Thymus (tissue), 11 donors: Measurements from ENCODE around the gene CDH4. TPM values are rescaled to one million over a fixed set of nuclear protein-coding genes. Genes with fewer than 3 reads are reported as not detected.
A peak's percentile ranks its signal among the peaks of the same experiment; 100 is the strongest.

Experiments
- DNase-seq, 9 donors: peaks; one replicate each; pipeline ENCODE4 v3.0.0-alpha.2; 2013; ENCODE audit warnings: low spot score in 9 of 9, low read depth in 6 of 9, missing footprints in 1 of 9
- H3K27ac ChIP-seq, 2 donors: one replicate each; pipeline ENCODE4 v1.5.1; 2013; ENCODE audit warnings: control low read depth in 1 of 2, low read depth in 1 of 2, low read length in 1 of 2, mild to moderate bottlenecking in 1 of 2, moderate library complexity in 1 of 2
- H3K27me3 ChIP-seq, 2 donors: one replicate each; pipeline ENCODE4 v1.5.1; 2013; ENCODE audit warnings: low read length in 1 of 2; ENCODE audit not compliant: control insufficient read depth in 2 of 2, insufficient read depth in 1 of 2
- H3K36me3 ChIP-seq, 2 donors: one replicate each; pipeline ENCODE4 v1.5.1; 2013; ENCODE audit warnings: low read length in 1 of 2, mild to moderate bottlenecking in 1 of 2, moderate library complexity in 1 of 2; ENCODE audit not compliant: control insufficient read depth in 2 of 2, insufficient read depth in 2 of 2
- H3K4me1 ChIP-seq, 2 donors: one replicate each; pipeline ENCODE4 v1.5.1; 2013; ENCODE audit warnings: low read length in 2 of 2; ENCODE audit not compliant: control insufficient read depth in 2 of 2, insufficient read depth in 2 of 2
- H3K4me3 ChIP-seq, 2 donors: one replicate each; pipeline ENCODE4 v1.5.1; 2013; ENCODE audit warnings: low read length in 2 of 2, control low read depth in 1 of 2, mild to moderate bottlenecking in 1 of 2
- H3K9me3 ChIP-seq, 2 donors: one replicate each; pipeline ENCODE4 v1.5.1; 2013; ENCODE audit warnings: low read length in 1 of 2, mild to moderate bottlenecking in 1 of 2; ENCODE audit not compliant: control insufficient read depth in 2 of 2, insufficient read depth in 1 of 2
- WGBS: extraction: QIAGEN DNeasy Blood & Tissue Kit; methylation state at CpG from one replicate; pipeline ENCODE4 v1.1.7; 2013; 5-methylcytosine and 5-hydroxymethylcytosine counted together
- polyA plus RNA-seq: library from polyadenylated mRNA; stranded (reverse); fragments of 200-250 nt; gene quantifications from one replicate; pipeline ENCODE4 v1.2.3, GENCODE V29; 2013
- total RNA-seq: library from RNA; stranded (reverse); fragments of 120-200 nt; gene quantifications from one replicate; pipeline ENCODE4 v1.2.4, GENCODE V29; 2013
- donor health status: healthy.

The CDH4 gene
- total and polyA plus RNA-seq, 2 donors = 0.34 to 0.61 TPM

DNA sequence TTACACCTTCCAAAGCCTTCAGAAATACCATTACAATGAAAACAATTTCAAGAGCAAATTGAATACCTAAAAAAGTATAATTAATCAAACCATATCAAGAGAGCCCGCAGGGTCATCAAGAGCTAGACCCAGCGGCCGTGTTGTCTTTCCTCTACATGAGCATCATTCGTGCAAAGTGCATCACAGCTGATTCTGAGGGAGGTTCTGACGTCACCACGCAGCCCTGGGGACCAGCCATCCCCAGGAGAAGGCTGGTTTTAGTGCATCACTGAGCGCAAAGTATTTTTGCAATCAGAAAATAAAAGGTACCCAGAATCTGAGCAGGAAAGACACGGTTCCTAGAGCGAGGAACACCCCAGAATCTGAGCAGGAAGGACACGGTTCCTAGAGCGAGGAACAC, 371.4 kb downstream of the CDH4 start:
- no peak for DNase-seq
- WGBS = 93% methylated on average over 11 of the region's 11 CpGs
- Histone ChIP-seq H3K27me3 (no peaks in the 10 kb centered on the region), H3K4me3 (no peak overlapping the region), H3K36me3 (no peaks in the 10 kb centered on the region), H3K4me1 (no peaks in the 10 kb centered on the region), H3K9me3 (peaks cover 3 to 8% of the 10 kb centered on the region in 2 donors), H3K27ac (no peak overlapping the region)

DNA sequence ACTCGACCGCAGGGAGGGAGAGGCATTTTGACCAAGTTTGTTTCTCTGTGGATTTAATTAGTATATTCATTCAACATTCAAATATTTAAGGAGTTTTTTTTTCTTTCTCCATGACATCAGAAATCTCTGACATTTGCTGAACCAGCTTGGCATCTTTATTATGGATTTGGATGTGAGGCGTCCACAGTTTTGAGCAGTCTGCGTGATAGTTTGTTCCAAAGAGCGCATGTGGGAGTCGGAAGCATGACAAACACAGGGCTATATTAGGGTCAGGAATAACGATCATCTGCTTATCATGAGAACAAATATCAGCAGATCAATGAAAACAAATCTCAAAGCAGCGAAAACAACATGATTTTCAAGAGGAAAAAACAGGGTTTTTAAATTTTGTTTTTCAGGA, 373.2 kb downstream of the CDH4 start:
- H3K27me3 ChIP-seq = no peaks in the 10 kb centered on the region
- peaks cover 0 to 9% of the 10 kb centered on the region in 2 donors for H3K9me3 ChIP-seq
- H3K36me3 ChIP-seq = no peaks in the 10 kb centered on the region
- H3K4me1 ChIP-seq = no peaks in the 10 kb centered on the region
- no peak overlapping the region for H3K27ac ChIP-seq
- DNase-seq = no peak
- H3K4me3 ChIP-seq = no peak overlapping the region
- WGBS = 94% methylated on average over 8 of the region's 8 CpGs

DNA sequence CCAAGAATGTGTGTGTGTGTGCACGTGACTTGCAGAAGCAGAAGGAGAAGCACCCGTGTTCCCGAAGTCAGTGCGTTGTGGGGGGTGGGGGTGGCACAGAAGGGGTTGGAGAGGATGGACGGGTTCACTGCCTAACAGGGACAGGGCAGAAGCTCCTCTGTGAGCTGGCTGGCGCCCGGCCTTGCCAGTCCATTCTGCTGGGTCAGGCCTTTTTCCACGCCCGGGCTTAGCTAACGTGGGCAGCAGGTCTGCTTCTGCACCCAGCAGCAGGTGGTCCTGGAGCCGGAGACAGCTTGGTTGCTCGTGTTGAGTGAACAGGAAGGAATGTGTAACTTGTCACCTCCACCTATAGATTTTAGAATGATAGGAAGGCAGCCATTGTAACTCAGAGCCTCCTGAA, 374.4 kb downstream of the CDH4 start:
- DNase-seq = no peak
- H3K27me3 ChIP-seq = no peaks in the 10 kb centered on the region
- 88% methylated on average over 12 of the region's 12 CpGs for WGBS

DNA sequence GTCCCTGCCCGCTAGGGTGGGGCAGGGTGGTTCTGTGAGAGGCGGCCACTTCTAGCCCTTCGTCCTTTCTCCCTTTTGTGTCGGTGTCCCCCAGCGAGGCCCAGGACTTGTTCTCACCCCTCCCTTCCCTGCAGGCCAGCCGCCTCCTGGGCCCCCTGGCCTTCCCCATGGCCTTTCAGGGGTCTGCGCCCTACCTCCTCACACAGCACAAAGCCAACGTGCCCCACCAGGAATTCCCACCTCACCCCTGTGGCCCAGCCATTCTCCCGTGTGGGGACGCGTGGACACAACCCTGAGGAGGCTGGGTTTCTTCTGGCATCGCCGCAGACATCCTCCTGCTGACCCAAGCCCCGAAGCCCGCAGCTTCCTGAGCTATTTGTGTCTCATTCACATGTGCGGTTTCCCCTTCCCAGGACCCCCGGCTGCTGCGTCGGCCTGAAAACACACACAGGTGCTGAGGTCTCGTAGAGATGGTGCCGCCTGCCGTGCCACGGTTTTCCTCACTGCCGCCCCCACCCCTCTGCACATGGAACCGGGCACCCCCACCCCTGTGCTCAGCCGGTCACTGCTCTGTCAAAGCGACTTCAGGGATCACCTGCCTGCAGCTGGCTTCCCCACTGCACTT, 375.8 kb downstream of the CDH4 start:
- Histone ChIP-seq H3K4me1 (no peaks in the 10 kb centered on the region), H3K9me3 (peaks cover 0 to 12% of the 10 kb centered on the region in 2 donors), H3K27ac (no peak overlapping the region), H3K27me3 (no peaks in the 10 kb centered on the region), H3K36me3 (no peaks in the 10 kb centered on the region), H3K4me3 (no peak overlapping the region)
- WGBS = 84% methylated on average over 27 of the region's 27 CpGs
- no peak for DNase-seq

More for the DNA sequence above, 374.4 kb downstream of the CDH4 start:
- no peak overlapping the region for H3K27ac ChIP-seq
- no peaks in the 10 kb centered on the region for H3K36me3 ChIP-seq
- H3K4me1 ChIP-seq = no peaks in the 10 kb centered on the region
- no peak overlapping the region for H3K4me3 ChIP-seq
- H3K9me3 ChIP-seq = peaks cover 0 to 11% of the 10 kb centered on the region in 2 donors

DNA sequence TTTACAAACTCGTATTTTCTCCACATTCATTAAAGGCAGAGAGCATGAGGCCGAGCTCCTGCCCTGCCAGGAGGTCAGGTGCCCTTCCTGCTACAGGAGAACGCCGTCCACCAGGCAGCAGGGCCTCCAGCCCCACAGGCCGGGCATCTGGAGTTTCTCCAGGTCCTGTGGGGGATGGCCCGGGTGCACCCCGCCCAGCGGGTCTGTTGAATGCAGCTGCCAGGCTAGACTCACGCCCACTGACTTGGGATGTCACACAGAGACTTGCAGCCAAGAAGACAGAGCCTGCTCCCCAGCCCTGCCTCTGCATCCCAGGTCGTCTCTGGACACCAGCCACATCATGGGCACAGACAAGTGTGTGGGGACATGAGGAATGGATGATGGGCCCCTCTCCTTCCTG, 376.4 kb downstream of the CDH4 start:
- no peaks in the 10 kb centered on the region for H3K27me3 ChIP-seq
- H3K4me3 ChIP-seq = no peak overlapping the region
- WGBS = 85% methylated on average over 10 of the region's 10 CpGs
- no peaks in the 10 kb centered on the region for H3K4me1 ChIP-seq
- peaks cover 0 to 12% of the 10 kb centered on the region in 2 donors for H3K9me3 ChIP-seq
- no peak overlapping the region for H3K27ac ChIP-seq
- DNase-seq = no peak
- H3K36me3 ChIP-seq = no peaks in the 10 kb centered on the region

DNA sequence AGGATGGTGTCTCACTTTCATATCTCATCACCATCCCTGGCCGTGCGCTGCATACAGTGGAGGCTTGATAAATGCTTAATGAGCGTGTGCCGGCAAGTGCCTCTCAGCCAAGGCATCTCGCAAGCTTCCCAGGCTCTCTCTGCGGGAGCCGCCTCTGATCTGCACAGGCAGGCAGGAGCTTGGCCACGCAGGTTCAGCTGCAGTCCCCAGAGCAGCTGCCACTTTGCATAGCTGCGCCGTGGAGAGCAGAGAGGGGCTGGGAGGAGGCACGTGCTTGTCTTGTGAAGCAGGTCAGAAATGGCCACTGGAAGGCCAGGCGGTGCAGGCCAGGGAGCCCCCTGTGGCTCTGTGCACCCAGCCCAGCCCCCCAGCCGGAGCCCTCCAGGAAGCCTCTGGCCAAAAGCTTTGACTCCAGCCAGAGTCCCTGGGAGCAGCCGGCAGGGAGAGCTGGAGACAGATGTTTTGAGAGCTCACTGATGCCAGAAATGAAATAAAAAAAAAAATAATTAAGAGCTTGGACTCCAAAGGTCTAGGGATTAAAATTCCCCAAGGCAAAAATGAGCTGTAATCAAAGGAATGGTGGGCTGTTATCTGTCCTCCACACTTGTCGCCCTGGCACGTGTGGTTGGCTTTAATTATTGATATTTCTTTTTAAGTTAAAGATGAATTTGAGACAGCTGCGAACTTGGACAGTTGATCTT, 377.0 kb downstream of the CDH4 start:
- Histone ChIP-seq H3K36me3 (no peaks in the 10 kb centered on the region), H3K27me3 (no peaks in the 10 kb centered on the region), H3K9me3 (peaks cover 0 to 12% of the 10 kb centered on the region in 2 donors), H3K4me3 (no peak overlapping the region), H3K4me1 (no peaks in the 10 kb centered on the region), H3K27ac (peak overlapping the region in 1 of 2 donors; percentile 26)
- peak in 1 of 9 donors; percentile 9 for DNase-seq
- WGBS = 75% methylated on average over 17 of the region's 17 CpGs

DNA sequence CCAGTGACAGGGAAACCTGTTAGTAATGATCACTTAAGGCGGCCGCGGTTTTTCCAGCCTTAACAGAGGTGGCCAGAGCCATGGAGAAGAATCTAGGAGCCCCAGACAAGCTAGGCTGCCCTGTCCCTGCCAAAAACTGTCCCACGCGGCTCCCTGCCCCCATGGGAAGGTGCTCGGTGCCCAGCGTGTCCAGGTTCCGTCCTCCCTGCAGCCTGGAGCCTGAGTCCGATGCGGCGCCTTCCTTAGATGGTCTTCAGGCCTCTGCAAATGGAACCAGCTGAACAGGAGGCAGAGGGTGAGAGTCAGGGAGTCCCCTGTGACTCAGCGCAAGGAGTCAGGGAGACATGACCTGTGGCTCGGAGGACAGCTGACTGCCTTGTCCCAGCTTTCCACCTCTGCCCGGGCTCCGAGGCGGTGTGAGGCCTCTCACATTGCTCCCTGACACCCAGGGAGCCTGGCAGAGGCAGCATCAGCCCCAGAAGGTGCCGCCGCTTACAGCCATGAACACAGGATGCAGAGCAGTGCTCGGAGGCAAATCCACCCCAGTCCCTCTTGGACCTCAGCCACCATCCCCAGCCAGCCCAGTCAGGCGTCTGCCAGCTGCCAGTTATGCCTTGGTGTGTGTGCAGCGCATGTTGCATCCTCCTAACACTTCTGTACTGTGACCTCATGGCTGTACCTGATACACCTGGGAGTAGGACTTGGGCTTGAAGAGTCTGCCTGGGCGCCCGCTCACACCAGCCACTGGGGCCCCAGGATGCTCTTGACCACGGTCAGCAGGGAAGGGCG, 377.7 kb downstream of the CDH4 start:
- Histone ChIP-seq H3K4me3 (no peak overlapping the region), H3K27me3 (no peaks in the 10 kb centered on the region), H3K4me1 (no peaks in the 10 kb centered on the region), H3K9me3 (peaks cover 0 to 14% of the 10 kb centered on the region in 2 donors), H3K36me3 (no peaks in the 10 kb centered on the region), H3K27ac (no peak overlapping the region)
- DNase-seq = no peak
- WGBS = 87% methylated on average over 25 of the region's 25 CpGs

DNA sequence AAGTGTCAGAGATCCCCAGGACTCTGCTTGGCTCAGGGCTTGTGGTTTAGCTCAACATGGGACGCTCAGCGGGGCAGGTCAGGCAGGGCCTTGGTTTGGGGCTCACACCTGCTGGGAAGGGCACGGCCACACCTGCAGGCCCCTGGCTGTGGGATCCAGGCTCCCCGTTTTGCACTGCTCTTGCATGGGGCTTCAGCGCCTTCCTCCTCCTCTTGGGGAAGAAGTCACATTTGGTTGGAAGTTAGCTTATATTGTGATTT, 378.3 kb downstream of the CDH4 start:
- no peak overlapping the region for H3K27ac ChIP-seq
- no peaks in the 10 kb centered on the region for H3K36me3 ChIP-seq
- no peak overlapping the region for H3K4me3 ChIP-seq
- DNase-seq = no peak
- H3K9me3 ChIP-seq = peaks cover 0 to 14% of the 10 kb centered on the region in 2 donors
- 92% methylated on average over 5 of the region's 5 CpGs for WGBS
- H3K27me3 ChIP-seq = no peaks in the 10 kb centered on the region
- no peaks in the 10 kb centered on the region for H3K4me1 ChIP-seq

DNA sequence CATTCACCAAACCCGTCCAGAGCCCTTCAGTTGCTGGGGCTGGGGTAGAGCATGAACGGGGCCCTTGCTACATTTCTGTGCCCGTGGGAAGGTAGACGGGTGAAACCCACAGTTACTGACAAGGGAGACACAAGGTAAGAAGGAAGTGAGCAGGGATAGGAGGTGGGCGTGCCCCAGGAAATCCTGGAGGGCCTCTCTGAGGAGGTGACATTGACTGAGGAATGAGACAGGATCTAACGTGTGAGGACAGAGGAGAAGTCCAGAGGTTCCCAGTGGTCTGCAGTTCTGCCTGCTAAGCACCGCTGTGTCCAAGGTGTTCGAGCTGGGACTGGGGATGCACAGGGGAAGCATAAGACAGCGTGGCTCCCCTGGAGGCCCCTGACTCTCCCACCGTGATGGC, 378.8 kb downstream of the CDH4 start:
- no peaks in the 10 kb centered on the region for H3K4me1 ChIP-seq
- H3K27me3 ChIP-seq = no peaks in the 10 kb centered on the region
- no peak for DNase-seq
- H3K9me3 ChIP-seq = peaks cover 0 to 15% of the 10 kb centered on the region in 2 donors
- WGBS = 89% methylated on average over 10 of the region's 10 CpGs
- no peak overlapping the region for H3K27ac ChIP-seq
- no peaks in the 10 kb centered on the region for H3K36me3 ChIP-seq
- no peak overlapping the region for H3K4me3 ChIP-seq
